HL-60/S4 (cell line): ENCODE measurements around the gene AK4.
"Not testable (repeated sequence)": the region's sequence is repeated elsewhere in the genome, so short reads cannot be mapped to it uniquely, and the experiment has no call there.

Experiments
- in situ Hi-C: fragments of 300-500 bp; cut with MboI; formaldehyde crosslinking; loops from 2 replicates; pipeline ENCODE4 v1.14.3; 2022; ENCODE audit warnings: low sequenced_read_pairs

The AK4 gene

GRCh38 chr1:65210325-65210724, 62.3 kb downstream of the AK4 start:
- in situ Hi-C loops, result no loop called here

DNA sequence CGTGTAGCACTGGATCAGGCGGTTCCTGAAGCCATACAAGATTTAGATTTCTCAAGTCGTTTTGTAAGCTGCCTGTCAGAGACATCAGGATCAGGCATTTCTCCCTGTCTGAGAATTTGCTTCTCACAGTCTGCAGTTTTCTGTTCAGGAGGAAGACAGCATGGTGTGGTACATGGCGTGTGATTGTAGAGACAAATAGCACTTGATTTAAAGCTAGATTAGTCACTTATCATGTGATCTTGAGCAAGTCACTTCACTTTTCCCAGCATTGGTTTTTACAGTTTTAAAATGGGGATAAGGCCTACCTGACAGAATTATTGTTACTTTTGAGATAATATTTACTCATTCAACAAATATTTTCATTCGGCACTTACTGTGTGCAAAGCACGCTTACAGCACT, 63.3 kb downstream of the AK4 start:
- in situ Hi-C loops, result no loop called here

DNA sequence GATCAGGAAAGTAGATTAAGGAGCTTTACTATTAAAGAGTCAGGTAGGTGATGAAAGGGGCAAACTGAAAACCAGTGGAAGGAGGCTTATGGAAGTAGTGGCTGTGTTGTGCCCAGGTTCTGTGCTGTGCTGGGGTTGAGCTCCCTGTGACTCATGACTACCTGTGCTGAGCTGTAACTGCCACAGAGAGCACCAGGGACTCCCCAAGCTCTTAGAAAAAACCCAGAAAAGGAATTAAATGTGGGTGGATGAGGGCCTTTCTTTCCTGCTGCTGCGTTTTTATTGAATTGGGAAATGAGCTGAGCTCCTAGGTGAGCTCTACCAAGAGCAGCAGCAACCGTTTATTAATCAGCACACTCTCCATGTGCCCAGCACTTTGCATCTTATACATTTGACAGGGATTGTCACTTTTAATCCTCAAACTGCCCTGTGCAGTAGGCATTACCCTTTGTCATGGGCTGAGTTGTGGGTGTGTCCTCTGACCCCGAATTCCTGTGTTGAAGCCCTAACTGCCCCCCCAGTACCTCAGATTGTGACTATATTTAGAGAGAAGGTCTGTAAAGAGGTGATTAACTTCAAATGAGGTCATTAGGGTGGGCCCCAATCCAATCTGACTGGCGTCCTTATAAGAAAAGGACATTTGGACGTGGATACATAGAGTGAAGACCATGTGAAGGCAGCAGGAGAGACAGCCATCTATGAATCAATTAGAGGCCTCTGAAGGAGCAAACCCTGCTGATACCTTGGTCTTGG, 65.4 kb downstream of the AK4 start:
- in situ Hi-C loops, result no loop called here

GRCh38 chr1:65214340-65215027, 66.5 kb downstream of the AK4 start:
- in situ Hi-C loops, result no loop called here

- in situ Hi-C loops, result no loop called here
Observed at GRCh38 chr1:65216989-65217388, 69.0 kb downstream of the AK4 start.

DNA sequence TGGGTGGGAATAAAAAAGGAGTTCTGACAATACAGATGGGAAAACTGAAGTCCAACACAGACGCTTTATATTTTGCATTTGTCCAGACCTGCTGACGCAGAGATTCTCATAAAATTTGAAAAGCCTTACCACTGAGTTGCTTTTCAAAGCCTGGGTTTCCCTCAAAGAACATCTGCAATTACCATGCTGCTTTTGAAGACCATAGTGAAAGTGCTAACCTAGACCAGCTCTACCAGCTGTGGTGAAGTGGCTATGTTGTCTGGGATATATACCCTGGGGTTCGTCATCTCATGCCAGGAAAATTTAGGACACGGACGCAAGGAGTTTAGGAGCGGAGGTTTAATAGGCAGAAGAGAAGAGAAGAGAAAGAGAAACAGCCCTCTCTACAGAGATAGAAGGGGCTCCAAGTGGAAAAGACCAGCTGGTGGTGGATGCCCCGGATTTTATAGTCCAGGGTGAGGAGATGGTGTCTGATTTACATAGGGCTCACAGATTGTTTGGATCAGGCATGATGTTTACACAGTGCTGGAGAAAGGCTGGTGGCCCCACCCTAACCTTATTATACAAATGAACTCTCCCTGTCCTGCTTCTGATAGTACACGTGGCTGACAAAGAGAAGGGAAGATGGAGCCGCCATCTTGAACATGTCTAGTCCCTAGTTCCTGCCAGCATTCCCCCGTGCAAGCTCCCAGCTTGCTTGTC, 73.8 kb downstream of the AK4 start:
- in situ Hi-C loops, result no loop called here

DNA sequence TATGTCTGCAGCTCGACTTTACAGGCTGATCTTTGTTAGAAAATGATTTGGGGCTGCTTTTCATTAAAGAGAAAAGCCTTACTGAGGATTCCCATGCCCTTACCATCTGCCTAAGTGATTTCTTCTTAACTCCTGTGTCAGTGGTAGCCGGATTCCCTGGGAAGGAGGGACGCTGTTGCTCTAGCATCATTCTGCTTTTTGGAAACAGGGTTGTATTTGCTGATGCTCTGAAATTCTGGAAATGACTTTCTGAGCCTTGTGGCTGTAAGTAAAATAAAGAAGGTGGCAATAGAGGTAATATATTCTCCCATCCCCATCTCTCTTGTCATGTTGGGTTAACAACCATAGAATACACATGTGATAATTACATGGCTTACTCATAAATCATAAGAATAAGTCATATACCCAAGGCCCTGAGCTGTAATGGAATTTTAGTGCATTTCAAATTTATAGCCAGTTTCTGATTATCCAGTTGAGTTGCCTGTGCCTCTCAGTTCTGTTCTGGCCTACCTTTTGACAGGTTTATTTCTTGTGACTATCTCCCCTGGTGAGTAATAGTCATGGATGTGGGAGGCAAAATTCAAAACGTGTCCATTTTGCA, 74.4 kb downstream of the AK4 start:
- in situ Hi-C loops, result no loop called here

DNA sequence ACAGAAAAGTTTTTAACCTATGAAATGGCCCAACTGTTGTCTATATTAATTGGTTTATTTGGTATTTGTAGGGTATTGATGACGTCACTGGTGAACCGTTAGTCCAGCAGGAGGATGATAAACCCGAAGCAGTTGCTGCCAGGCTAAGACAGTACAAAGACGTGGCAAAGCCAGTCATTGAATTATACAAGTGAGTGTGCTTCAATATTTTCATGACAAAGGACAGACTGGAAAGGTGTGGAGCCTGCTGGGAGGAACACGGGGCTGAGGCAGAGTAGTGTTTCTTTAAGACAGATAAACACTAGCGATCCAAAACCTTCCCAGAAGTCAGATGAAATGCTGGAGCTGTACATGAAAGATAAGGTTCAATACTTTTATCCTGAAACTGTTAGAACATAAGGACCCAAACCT, 76.7 kb downstream of the AK4 start:
- in situ Hi-C loops, result no loop called here

DNA sequence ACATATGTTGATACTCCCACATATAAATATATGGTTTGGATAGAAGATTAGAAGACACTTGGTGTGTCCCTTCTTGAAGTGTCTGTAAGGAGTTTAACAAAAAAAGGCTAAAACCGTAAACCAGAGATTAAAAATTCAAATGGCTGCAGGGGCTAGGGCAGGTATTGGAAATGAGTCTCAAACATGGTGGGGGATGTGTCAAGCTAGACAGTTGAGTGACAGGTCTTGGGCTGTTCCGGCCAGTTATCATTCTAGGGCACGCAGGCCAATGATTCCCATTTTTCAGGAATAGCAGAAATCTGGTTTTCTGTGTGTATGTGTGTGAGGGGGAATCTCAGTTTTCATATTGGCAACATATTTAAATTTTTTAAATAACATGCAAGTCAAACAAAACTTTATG, 77.2 kb downstream of the AK4 start:
- in situ Hi-C loops, result no loop called here

DNA sequence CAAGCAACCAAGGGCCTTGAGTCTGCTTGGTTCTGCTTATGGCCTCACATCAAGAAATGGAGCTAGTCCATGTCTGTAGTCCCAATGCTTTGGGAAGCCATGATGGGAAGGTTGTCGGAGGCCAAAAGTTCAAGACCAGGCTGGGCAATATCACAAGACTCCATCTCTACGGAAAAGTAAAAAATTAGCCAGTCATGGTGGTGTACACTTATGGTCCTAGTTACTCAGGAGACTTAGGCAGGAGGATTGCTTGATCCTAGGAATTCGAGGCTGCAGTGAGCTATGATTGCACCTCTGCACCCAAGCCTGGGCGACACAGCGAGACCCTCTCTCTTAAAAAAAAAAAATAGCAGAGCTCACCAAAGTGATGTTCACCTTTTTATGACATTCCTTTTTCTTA, 81.2 kb downstream of the AK4 start:
- in situ Hi-C loops, result no loop called here

DNA sequence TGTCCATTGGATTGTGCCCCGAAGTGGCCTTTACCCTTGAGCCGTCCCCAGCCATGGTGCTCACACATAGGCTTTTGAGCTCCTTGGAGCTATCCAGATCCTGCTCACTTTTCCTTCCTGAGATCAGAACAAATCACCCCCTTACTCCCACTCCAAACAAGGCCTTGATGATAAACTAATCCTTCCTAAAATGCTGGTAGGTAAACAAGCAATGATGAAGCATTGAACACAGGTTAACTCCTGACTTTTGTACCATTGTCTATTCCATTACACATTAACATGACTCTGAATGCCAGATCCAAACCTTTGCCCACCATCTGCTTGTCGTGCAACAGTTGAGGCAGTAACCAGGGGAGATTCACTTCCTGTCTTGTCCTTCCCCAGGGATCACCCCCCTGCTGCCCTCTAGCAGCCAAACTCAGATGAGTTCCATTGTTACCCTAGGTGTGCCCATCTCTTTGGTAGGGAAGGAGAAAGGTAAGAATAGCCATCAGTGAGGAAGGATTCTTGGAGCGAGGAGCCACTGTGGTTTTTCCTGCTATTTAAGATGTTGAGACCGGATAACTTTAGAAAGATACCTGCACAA, 81.8 kb downstream of the AK4 start:
- in situ Hi-C loops, result loop anchor here (5.0 kb wide), 1 partner anchor 457 kb away; no protein-coding TSS in a partner anchor

DNA sequence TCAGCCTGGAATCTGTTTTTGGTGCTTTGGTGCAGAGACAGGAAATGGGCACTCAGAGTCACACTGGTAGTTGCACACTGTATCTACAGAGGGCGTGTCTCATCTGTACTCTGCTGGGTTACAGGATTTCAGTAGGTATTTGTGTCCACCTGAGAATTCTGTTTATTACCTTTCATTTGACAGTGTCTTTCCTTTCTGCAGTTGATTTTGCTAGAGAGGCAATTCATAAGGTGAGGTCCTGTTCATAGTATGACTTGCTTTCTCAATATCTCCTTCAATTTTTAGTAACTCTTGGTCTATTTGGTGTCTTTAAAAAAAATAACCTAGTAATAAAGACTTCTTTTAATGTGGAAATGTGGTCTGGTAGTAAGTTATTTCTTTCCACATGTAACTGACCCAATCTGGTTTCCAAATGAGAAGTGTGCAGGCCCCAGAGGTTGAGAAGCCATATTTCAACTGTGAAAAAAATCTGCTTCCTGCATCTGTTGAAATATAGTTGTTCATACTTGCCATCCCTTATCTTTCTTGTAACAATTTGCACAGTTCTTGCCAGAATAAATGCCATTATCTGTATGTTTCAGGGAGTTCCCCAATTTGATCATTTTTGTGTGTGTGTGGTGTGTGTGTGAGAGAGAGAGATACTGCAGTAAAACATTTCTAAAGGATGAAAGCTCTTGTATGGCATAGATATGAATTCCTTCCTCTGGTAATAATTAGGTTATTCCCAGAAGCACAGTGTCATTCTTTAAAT, 82.9 kb downstream of the AK4 start:
- in situ Hi-C loops, result loop anchor here (5.0 kb wide), 1 partner anchor 456 kb away; no protein-coding TSS in a partner anchor

GRCh38 chr1:65231718-65232330, 83.8 kb downstream of the AK4 start:
- in situ Hi-C loops, result loop anchor here (5.0 kb wide), 1 partner anchor 455 kb away; no protein-coding TSS in a partner anchor

GRCh38 chr1:65232461-65232990, 84.5 kb downstream of the AK4 start:
- in situ Hi-C loops, result loop anchor here (5.0 kb wide), 1 partner anchor 455 kb away; no protein-coding TSS in a partner anchor

GRCh38 chr1:65233782-65234181, 85.8 kb downstream of the AK4 start:
- in situ Hi-C loops, result loop anchor here (5.0 kb wide), 1 partner anchor 454 kb away; no protein-coding TSS in a partner anchor

GRCh38 chr1:65235867-65236805, 88.1 kb downstream of the AK4 start:
- in situ Hi-C loops, result no loop called here

GRCh38 chr1:65237088-65237487, 89.1 kb downstream of the AK4 start:
- in situ Hi-C loops, result not testable (repeated sequence)

DNA sequence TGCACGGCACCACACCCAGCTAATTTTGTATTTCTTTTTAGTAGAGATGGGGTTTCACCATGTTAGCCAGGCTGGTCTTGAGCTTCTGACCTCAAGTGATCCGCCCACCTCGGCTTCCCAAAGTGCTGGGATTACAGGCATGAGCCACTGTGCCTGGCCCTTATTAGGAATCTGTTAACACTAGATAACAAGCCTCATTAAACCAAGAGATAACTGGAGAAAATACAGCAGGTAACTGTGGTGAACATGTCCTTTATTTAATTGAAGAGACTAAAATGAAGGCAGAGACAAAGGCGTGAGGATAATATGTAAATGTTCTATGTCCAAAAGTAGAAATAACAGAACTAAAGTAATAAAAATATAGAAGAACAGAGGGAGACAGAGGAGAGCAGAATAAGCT, 89.5 kb downstream of the AK4 start:
- in situ Hi-C loops, result no loop called here
